GM19099 (cell line): ENCODE results near the gene KIF6.

ENCODE experiments used
- POLR2A ChIP-seq: IDR thresholded peaks from 3 replicates; pipeline ENCODE4 v1.6.1; 2011; ENCODE audit warnings: low read depth; ENCODE audit not compliant: insufficient read length; ENCODE audit errors: extremely low read depth

Gene KIF6

DNA sequence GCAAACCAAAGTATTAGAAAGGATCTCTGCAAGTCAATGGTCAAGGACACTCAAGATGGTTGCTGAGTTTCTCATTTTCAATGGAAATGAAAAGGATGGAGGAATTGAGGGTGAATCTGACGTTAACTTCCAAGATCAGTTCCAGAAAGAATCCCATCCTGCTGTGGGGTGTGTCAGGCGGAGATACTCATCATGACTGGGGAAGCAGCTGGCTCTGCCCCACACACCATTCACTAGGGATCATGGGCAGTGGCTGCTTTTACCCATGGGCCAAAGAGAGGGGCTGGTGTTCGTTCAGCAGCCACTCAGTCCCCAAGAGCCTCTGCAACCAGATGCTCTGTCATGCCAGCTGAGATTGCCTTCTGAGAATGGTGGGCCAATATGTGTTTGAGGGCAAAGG, 300.4 kb downstream of the KIF6 start:
- no peak for TF ChIP-seq POLR2A

DNA sequence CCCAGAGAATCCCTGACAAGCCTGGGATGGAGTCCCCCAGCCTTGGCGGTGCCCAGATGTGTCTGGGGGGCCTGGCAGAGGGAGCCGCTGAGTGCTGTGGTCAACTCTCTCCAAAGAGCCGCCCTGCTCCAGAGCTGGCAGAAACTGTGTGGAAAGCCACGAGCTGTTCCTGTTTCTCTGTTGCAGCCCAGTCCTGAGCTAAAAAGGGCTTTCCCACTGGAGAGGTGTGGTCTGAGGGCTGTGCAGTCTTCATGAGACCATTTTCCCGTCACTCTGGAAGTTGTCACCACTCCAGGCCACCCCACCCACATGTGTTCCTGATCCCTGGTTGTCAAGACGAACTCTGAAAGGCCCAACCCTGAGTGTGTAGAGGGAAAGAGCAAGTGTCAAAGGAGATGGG, 303.0 kb downstream of the KIF6 start:
- no peak for TF ChIP-seq POLR2A

- TF ChIP-seq POLR2A = no peak
Observed at GRCh38 chr6:39421383-39422225, 303.6 kb downstream of the KIF6 start.

DNA sequence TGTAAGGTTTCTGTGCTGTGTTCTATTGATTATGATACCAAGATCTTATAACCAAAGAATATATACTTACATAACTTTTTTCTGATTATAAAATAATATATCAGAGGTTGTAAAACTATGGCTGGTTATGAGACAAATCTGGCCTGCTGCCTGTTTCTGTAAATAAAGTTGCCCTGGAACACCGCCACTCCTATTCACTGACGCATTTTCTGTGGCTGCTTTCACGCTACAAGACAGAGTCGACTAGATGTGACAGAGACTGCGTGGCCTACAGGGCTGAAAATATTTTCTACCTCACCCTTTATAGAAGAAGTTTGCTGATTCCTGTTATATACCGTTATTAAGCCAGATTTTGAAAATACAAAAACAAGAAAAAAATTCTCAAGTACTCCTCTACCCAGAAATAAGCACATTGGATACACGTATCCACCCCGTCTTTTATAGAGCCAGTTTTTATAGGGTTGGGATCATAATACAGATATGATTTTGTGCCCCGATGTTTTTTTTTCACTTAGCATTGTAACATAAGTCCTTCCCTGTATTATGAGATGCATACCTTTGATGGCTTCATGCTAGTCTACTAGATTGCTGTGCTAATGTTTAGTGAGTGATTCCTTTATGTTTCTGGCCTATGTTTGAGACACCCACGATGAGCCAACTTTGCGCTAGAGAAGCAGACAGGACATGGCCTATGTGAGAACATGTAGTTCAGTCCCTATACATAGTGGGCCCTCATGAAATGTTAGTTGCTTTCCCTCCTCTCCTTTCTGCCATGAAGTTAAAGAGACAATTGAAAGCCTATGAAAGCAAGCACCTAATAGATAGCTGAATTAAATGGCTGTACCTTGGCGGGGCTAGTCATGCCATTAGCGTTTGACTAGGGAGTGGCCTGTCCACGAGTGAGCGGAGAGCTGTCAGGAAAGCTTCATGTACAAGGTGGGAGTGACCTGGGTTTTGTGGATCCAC, 304.6 kb downstream of the KIF6 start:
- no peak for TF ChIP-seq POLR2A

- TF ChIP-seq POLR2A = no peak
Observed at GRCh38 chr6:39419607-39420006, 305.6 kb downstream of the KIF6 start.

DNA sequence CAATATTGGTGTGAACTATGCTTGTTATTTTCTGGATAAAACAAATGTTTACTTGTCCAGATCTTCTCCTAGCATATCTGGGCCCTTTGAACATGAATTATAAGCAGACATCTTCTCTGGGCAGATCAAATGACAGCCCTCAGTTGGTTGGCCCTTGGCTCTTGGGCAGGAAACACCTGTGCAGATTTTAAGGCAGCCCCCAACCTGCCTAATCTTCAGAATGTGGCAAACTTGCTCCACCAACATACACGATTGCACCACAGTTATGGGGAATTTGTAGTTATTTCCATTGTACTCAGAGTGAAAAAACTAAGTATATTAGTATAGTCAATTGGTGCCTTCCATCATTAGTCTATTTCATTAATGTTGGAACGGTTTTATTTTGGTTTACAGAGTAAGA, 307.8 kb downstream of the KIF6 start:
- no peak for TF ChIP-seq POLR2A

- TF ChIP-seq POLR2A = no peak
Observed at GRCh38 chr6:39416728-39417127, 308.5 kb downstream of the KIF6 start.

DNA sequence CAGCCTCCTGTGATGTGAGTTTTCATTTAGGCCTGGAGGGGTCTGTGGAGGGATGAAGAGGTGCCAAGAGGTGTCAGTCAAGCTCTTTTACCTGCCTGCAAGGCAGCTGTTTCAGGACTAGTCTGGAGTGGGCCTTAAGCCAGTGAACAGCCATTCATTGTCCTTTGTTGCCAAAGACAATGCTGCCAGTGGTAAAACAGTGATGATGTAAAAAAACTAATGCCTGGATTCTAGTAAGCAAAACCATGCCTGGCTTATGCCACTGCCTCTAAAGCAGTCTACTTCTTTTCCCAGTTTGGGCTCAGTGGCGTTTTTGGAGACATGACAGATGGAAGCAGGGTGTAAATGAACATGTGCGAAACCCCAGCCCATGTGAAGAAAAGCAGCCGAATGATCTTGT, 309.2 kb downstream of the KIF6 start:
- TF ChIP-seq POLR2A = no peak

GRCh38 chr6:39415482-39415881, 309.7 kb downstream of the KIF6 start:
- no peak for TF ChIP-seq POLR2A

DNA sequence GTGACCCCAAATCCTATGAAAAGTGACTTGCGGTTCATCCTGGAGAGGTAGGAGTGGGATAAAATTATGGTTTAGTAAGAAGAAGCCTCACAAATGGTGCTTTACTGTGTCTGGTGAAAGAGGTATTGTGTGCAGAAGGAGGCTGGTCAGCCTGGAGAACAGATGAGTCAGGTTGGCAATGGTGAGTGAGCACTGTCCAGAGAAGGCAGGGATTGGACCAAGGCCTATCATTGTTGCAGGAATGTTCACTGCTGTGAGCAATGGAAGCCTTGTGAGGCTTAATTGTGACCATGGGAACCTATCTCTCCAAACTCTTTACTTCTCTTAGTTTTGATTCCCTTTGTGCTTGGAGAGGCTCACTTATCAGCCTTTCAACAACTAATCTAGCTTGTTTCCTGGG, 313.7 kb downstream of the KIF6 start:
- no peak for TF ChIP-seq POLR2A

DNA sequence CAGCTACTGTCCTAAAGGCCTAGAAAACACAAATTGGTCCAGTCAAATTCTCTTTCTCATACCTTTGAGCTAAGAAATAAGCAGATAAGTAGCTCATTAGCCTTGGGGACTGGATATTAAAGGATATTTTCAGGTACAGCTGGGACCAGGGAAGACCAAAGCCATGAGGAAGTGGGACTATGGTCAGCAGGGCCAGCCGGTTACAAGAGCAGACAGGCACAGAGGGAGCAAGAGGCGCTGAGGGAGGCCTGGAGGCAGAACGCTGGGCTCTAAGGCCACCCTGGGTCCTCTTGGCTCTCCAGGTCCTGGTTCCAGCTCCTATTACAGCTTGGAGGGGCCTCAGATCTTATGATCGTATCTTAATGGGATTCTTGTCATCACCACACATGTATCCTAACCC, 314.2 kb downstream of the KIF6 start:
- TF ChIP-seq POLR2A = no peak

- no peak for TF ChIP-seq POLR2A
Observed at GRCh38 chr6:39409889-39410288, 315.3 kb downstream of the KIF6 start.

GRCh38 chr6:39407446-39407993, 317.7 kb downstream of the KIF6 start:
- no peak for TF ChIP-seq POLR2A

GRCh38 chr6:39404312-39404711, 320.9 kb downstream of the KIF6 start:
- TF ChIP-seq POLR2A = no peak

DNA sequence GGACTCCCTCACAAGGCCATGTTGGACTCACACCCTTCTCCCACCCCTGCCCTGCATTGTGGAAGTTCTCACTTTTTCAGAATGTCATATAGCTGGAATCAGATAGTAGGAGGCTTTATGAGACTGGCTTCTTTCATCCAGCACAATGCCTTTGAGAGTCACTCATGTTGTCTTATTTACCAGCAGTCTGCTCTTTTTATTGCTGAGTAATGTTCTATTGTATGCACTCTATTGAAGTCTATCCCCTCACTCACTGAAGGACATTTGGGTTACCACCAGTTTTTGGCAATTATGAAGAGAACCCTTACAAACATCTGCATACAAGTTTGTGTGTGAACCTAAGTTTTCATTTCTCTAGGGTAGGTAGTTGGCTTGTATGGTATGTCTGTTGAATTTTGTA, 321.9 kb downstream of the KIF6 start:
- TF ChIP-seq POLR2A = no peak

GRCh38 chr6:39402239-39402751, 322.9 kb downstream of the KIF6 start:
- TF ChIP-seq POLR2A = no peak

GRCh38 chr6:39401376-39401775, 323.8 kb downstream of the KIF6 start:
- TF ChIP-seq POLR2A = no peak
